Effector memory CD4-positive, alpha-beta T cell (primary cell): Measurements from ENCODE around the gene TPRN.

Experiments used
- DNase-seq, 3 donors: peaks; one replicate each; pipeline ENCODE4 v3.0.0-alpha.2; 2020
- H3K27ac ChIP-seq: 2 replicates; pipeline ENCODE4 v1.7.0; 2013; ENCODE audit warnings: mild to moderate bottlenecking, low read length, moderate library complexity; ENCODE audit not compliant: insufficient read depth, poor library complexity, severe bottlenecking
- H3K27me3 ChIP-seq: replicated peaks from 2 replicates; pipeline ENCODE4 v1.7.0; 2013; ENCODE audit warnings: mild to moderate bottlenecking, low read length; ENCODE audit not compliant: insufficient read depth, control insufficient read depth, poor library complexity, severe bottlenecking
- H3K36me3 ChIP-seq: 2 replicates; pipeline ENCODE4 v1.7.0; 2013; ENCODE audit warnings: mild to moderate bottlenecking, low read length, moderate library complexity; ENCODE audit not compliant: control insufficient read depth, insufficient read depth
- H3K4me1 ChIP-seq: 2 replicates; pipeline ENCODE4 v1.7.0; 2013; ENCODE audit warnings: low read length, mild to moderate bottlenecking; ENCODE audit not compliant: control insufficient read depth, insufficient read depth, poor library complexity, severe bottlenecking
- H3K4me3 ChIP-seq: 2 replicates; pipeline ENCODE4 v1.7.0; 2013; ENCODE audit warnings: low read length, low read depth, mild to moderate bottlenecking; ENCODE audit not compliant: insufficient read depth, poor library complexity, severe bottlenecking
- H3K9me3 ChIP-seq: 2 replicates; pipeline ENCODE4 v1.7.0; 2013; ENCODE audit warnings: mild to moderate bottlenecking, low read length, moderate library complexity; ENCODE audit not compliant: control insufficient read depth

TPRN gene

DNA sequence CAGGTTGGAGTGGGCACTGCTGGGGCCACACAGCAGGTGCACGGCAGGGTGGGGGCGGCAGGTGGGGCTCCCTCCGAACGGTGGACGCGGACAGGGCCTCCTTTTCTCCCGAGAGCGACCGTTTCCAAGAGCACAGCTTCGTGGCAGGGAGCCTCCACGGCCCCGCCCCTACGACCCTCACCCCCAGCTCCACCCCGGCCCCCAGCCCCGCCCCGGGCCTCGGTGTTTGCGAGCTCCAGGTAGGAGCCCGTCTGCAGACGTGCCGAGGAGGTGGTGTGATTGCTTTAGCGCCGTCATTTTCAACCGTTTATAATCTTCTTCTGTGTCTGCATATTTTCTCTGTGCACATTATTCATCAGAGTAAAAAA lies 52.8 kb downstream of the TPRN start:
- peaks cover 5% of the 10 kb centered on the region for H3K27me3 ChIP-seq
- no peaks in the 10 kb centered on the region for H3K36me3 ChIP-seq
- DNase-seq, result no peak
- no peak overlapping the region for H3K27ac ChIP-seq
- no peaks in the 10 kb centered on the region for H3K4me1 ChIP-seq
- no peaks in the 10 kb centered on the region for H3K9me3 ChIP-seq
- no peak overlapping the region for H3K4me3 ChIP-seq

DNA sequence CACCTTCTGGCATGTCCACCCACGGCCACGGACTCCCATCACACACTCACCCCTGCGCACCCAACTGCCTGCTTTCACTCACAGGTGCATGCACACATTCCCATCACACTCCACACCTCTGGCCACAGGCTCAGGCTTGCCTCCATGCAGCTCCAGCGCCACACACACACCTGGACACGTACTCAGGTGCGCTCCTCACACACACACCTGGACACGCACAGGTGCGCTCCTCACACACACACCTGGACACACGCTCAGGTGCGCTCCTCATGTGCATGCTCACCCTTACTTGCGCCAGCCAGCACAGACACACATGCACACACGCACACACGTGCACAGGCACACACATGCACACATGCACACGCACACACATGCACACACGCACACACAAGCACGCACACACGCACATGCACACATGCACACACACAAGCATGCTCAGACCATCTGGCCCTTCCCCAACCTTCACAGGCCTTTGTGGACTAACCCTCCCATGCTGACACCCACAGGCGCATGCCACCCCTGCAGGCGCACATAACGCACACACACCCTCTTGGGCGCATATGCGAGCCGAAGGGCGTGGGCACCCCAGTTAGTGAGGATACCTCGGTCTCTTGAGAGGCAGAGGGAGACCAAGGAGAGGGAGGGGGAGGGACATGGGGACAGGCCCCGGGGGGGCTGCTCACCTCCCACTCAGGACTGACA lies 53.3 kb downstream of the TPRN start:
- Histone ChIP-seq H3K27ac (no peak overlapping the region), H3K36me3 (no peaks in the 10 kb centered on the region), H3K9me3 (no peaks in the 10 kb centered on the region), H3K4me3 (no peak overlapping the region), H3K27me3 (peaks cover 8% of the 10 kb centered on the region), H3K4me1 (no peaks in the 10 kb centered on the region)
- no peak for DNase-seq

DNA sequence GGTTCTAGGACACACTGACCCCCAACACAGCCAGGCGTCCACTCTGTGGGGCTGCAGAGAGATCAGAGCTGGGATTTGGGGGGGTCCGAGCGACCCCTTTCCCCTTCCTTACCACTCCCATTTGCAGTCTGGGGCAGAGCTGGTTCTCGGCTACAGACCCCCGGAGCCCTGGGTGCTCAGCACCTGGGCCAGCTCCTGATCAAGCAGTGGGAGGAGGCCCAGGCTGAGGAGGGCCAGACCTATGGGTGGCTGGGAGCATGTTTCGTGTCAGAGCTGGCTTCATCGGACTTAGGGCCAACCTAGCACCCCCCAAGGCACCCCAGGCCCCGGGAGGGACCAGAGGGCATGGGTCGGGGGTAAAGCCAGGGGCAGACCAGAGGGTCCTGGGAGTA lies 54.0 kb downstream of the TPRN start:
- Histone ChIP-seq H3K9me3 (no peaks in the 10 kb centered on the region), H3K36me3 (no peaks in the 10 kb centered on the region), H3K27ac (no peak overlapping the region), H3K4me1 (no peaks in the 10 kb centered on the region), H3K27me3 (peaks cover 15% of the 10 kb centered on the region), H3K4me3 (no peak overlapping the region)
- DNase-seq, result no peak

DNA sequence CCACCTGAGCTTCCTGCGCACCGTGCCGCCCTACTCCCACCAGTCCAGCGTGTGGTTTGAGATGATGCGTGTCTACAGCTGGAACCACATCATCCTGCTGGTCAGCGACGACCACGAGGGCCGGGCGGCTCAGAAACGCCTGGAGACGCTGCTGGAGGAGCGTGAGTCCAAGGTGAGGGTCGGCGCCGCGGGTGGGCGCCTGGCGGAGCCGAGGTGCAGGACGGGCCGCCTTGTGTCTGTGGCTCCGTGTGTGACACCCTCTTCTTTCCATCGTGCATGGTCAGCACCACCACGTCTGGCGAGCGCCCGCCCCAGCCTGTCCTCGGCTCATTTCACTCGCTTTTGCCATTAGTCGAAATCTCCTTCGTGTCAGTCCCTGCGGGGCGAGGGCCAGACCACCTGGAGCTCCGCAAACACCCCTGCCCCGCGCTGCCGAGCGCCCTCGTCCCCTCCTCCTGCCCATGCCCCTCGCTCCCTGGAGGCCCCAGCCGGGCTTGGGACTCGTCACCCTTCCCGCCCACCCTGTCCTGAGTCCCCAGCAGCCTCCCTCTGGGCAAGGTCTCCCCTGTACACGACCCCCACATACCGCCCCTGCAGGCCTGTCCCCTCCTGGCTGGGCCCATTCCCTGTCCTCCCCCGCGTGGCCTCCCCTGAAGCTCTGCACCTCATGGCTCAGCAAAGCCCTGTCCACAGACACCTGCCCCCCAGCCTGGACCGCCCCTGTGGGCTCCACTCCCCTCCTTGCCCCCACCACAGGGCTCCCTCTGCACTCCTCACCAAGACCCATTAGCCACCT lies 54.6 kb downstream of the TPRN start:
- Histone ChIP-seq H3K27me3 (peaks cover 20% of the 10 kb centered on the region), H3K9me3 (no peaks in the 10 kb centered on the region), H3K4me3 (no peak overlapping the region), H3K27ac (no peak overlapping the region), H3K36me3 (no peaks in the 10 kb centered on the region), H3K4me1 (no peaks in the 10 kb centered on the region)
- no peak for DNase-seq

DNA sequence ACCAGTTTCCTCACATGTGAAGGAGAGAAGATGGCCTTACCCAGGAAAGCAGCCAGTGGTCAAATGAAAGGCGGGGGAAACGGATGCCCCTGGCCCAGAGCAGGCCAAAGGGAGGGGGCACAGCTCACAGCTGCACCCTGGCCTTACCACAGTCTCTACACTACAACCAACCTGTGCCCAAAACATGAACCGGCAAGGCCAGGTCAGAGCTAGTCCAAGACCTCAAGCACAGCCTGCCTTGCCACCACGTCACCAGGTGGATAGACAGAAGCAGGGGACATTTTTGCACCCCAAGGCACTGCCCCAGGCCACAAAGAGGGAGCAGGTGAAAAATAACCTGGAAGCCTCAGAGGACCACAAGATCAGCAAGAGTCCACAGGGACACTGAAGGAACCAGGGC lies 57.1 kb downstream of the TPRN start:
- Histone ChIP-seq H3K9me3 (no peaks in the 10 kb centered on the region), H3K4me3 (no peak overlapping the region), H3K4me1 (peaks cover 3% of the 10 kb centered on the region), H3K27ac (no peak overlapping the region), H3K36me3 (no peaks in the 10 kb centered on the region), H3K27me3 (peaks cover 41% of the 10 kb centered on the region)
- no peak for DNase-seq

DNA sequence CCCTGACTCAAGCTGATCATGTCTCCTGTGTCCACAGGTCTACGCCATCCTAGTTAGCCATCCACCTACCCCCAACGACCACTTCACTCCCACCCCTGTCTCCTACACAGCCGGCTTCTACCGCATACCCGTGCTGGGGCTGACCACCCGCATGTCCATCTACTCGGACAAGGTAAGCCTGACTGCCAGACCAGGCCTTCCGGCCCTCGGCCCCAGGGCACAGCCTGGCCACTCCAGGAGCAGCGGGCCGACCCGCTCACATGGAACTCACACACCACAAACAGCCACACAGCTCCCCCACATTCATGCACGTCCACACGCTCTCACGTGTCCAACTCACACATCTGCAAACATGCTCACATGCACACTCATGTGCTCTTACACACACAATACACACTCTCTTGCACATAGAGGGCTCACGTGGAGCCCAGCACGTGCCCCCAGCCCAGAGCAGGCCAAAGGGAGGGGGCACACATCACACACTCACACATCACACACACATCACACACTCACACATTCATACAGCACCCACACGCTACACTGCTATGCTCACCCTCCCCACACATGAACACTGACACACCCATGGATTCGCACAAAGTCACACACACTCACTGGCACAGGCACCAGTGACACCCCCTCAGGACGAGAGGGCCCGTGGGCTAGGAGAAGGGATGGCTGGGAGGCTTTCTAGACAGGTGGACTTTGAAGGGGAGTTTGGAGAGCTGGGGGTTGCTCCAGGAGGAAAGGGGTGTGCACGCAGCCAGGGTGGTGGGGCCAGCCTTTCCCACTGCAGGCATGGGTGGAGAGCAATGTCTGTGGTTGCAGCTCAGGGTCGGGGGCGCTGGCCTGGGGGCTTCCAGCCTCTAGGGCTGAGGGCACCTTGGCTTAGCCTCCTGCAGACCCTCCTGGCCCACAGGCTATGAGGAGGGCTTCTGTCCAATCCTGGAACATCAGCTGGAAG lies 58.3 kb downstream of the TPRN start:
- Histone ChIP-seq H3K9me3 (no peaks in the 10 kb centered on the region), H3K4me1 (peaks cover 3% of the 10 kb centered on the region), H3K4me3 (no peak overlapping the region), H3K27me3 (peaks cover 53% of the 10 kb centered on the region), H3K27ac (no peak overlapping the region), H3K36me3 (no peaks in the 10 kb centered on the region)
- no peak for DNase-seq
